A673 (cell line): Measurements from ENCODE around the gene CEP20. TPM values are rescaled to one million over a fixed set of nuclear protein-coding genes. Genes with fewer than 3 reads are reported as not detected.

ENCODE experiments used
- BruUV-seq: library from RNA; stranded (reverse); fragments of 400-500 nt; replicated peaks from 2 replicates; lab custom pipeline; 2021; lab: Mats Ljungman, UMichigan
- CTCF ChIA-PET: fragments of 300-600 bp; sonication (Branson Sonifier 250); formaldehyde crosslinking; loops from one replicate; lab custom pipeline; 2022; ENCODE audit warnings: antibody characterized with exemption; lab: Charles Lee
- POLR2A ChIA-PET: fragments of 300-600 bp; sonication (Branson Sonifier 250); formaldehyde crosslinking; loops from one replicate; lab custom pipeline; 2022; ENCODE audit warnings: antibody characterized with exemption; ENCODE audit not compliant: low non-redundant PET; lab: Charles Lee
- DNase-seq: peaks from one replicate; pipeline ENCODE4 v3.0.0-alpha.2; 2015; ENCODE audit warnings: low spot score
- H3K27ac ChIP-seq: fragments of 200-600 bp; sonication (generic); 2 replicates; pipeline ENCODE4 v1.5.1; 2016; ENCODE audit warnings: mixed run types, low read depth, mild to moderate bottlenecking, mixed read lengths, antibody characterized with exemption, low read length; ENCODE audit not compliant: poor library complexity, severe bottlenecking
- H3K27me3 ChIP-seq: fragments of 200-600 bp; sonication (generic); replicated peaks from 2 replicates; pipeline ENCODE4 v1.6.1; 2017; ENCODE audit warnings: mixed run types, low read depth, mild to moderate bottlenecking, mixed read lengths, antibody characterized with exemption, low read length; ENCODE audit not compliant: insufficient read depth, poor library complexity
- H3K36me3 ChIP-seq: fragments of 200-600 bp; sonication (generic); 2 replicates; pipeline ENCODE4 v1.6.1; 2016; ENCODE audit warnings: mixed run types, mild to moderate bottlenecking, mixed read lengths, antibody characterized with exemption, low read length; ENCODE audit not compliant: insufficient read depth, poor library complexity, severe bottlenecking
- H3K4me1 ChIP-seq: fragments of 200-600 bp; sonication (generic); 2 replicates; pipeline ENCODE4 v1.6.1; 2017; ENCODE audit warnings: mixed run types, mild to moderate bottlenecking, mixed read lengths, antibody characterized with exemption, low read length; ENCODE audit not compliant: insufficient read depth, poor library complexity, severe bottlenecking
- H3K4me3 ChIP-seq: fragments of 200-600 bp; sonication (generic); 2 replicates; pipeline ENCODE4 v1.5.1; 2016; ENCODE audit warnings: low read depth, mixed run types, mild to moderate bottlenecking, mixed read lengths, low read length; ENCODE audit not compliant: poor library complexity, severe bottlenecking
- H3K9me3 ChIP-seq: fragments of 200-600 bp; sonication (generic); 2 replicates; pipeline ENCODE4 v1.6.1; 2016; ENCODE audit warnings: mixed run types, low read depth, mild to moderate bottlenecking, mixed read lengths, antibody characterized with exemption, low read length; ENCODE audit not compliant: poor library complexity, severe bottlenecking
- EZH2 ChIP-seq: fragments of 200-600 bp; sonication (generic); IDR thresholded peaks from 2 replicates; pipeline ENCODE4 v1.6.1; 2017; ENCODE audit warnings: borderline replicate concordance, low read depth, mild to moderate bottlenecking, mixed read lengths, antibody characterized with exemption, low read length; ENCODE audit not compliant: poor library complexity, severe bottlenecking
- intact Hi-C: fragments of 100-400 bp; cut with micrococcal nuclease; formaldehyde crosslinking; loops from one replicate; pipeline ENCODE4 v1.10.0; 2022; ENCODE audit not compliant: unreplicated experiment
- total RNA-seq: library from RNA; stranded (reverse); gene quantifications from 2 replicates; pipeline ENCODE4 v1.2.3, GENCODE V29; 2021
- TF ChIP-seq, protein P1 (sequence below): fragments of 300-800, 200-600 bp; sonication (generic); conservative IDR thresholded peaks from 2 replicates; pipeline ENCODE4 v1.5.1; 2017; ENCODE audit warnings: low read depth, mild to moderate bottlenecking, antibody characterized with exemption, low read length, moderate library complexity, mixed read lengths

The CEP20 gene
- total RNA-seq, 1 experiment from 2014 or later: 51.0 TPM

GRCh38 chr16:15882563-15882962, 5.8 kb downstream of the CEP20 start:
- peaks cover 28% of the 10 kb centered on the region for H3K36me3 ChIP-seq
- no peaks in the 10 kb centered on the region for H3K27me3 ChIP-seq
- no peak overlapping the region for H3K27ac ChIP-seq
- no peaks in the 10 kb centered on the region for H3K4me1 ChIP-seq
- POLR2A ChIA-PET: no interaction called here
- CTCF ChIA-PET: no interaction called here
- intact Hi-C loops: no loop called here
- DNase-seq: no peak
- H3K9me3 ChIP-seq: no peaks in the 10 kb centered on the region
- TF ChIP-seq, protein P1, sequence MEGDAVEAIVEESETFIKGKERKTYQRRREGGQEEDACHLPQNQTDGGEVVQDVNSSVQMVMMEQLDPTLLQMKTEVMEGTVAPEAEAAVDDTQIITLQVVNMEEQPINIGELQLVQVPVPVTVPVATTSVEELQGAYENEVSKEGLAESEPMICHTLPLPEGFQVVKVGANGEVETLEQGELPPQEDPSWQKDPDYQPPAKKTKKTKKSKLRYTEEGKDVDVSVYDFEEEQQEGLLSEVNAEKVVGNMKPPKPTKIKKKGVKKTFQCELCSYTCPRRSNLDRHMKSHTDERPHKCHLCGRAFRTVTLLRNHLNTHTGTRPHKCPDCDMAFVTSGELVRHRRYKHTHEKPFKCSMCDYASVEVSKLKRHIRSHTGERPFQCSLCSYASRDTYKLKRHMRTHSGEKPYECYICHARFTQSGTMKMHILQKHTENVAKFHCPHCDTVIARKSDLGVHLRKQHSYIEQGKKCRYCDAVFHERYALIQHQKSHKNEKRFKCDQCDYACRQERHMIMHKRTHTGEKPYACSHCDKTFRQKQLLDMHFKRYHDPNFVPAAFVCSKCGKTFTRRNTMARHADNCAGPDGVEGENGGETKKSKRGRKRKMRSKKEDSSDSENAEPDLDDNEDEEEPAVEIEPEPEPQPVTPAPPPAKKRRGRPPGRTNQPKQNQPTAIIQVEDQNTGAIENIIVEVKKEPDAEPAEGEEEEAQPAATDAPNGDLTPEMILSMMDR: no peak
- TF ChIP-seq EZH2: no peak
- no peak overlapping the region for H3K4me3 ChIP-seq
- BruUV-seq: no TSS peak

GRCh38 chr16:15881794-15882379, 6.5 kb downstream of the CEP20 start:
- CTCF ChIA-PET: no interaction called here
- DNase-seq: no peak
- H3K4me3 ChIP-seq: no peak overlapping the region
- TF ChIP-seq, protein P1: no peak
- TF ChIP-seq EZH2: no peak
- no peaks in the 10 kb centered on the region for H3K4me1 ChIP-seq
- no peak overlapping the region for H3K27ac ChIP-seq
- no peaks in the 10 kb centered on the region for H3K27me3 ChIP-seq
- no peaks in the 10 kb centered on the region for H3K9me3 ChIP-seq
- H3K36me3 ChIP-seq: peaks cover 28% of the 10 kb centered on the region
- BruUV-seq: no TSS peak
- intact Hi-C loops: loop anchor here (2.0 kb wide), 1 partner anchor 21 kb away; no protein-coding TSS in a partner anchor
- POLR2A ChIA-PET: no interaction called here

GRCh38 chr16:15880434-15881308, 7.7 kb downstream of the CEP20 start:
- CTCF ChIA-PET: no interaction called here
- TF ChIP-seq, protein P1: no peak
- no peak for TF ChIP-seq EZH2
- no peaks in the 10 kb centered on the region for H3K9me3 ChIP-seq
- POLR2A ChIA-PET: no interaction called here
- peaks cover 28% of the 10 kb centered on the region for H3K36me3 ChIP-seq
- DNase-seq: no peak
- no peak overlapping the region for H3K27ac ChIP-seq
- H3K27me3 ChIP-seq: no peaks in the 10 kb centered on the region
- no peaks in the 10 kb centered on the region for H3K4me1 ChIP-seq
- H3K4me3 ChIP-seq: no peak overlapping the region
- no TSS peak for BruUV-seq
- intact Hi-C loops: loop anchor here (2.0 kb wide), 1 partner anchor 20 kb away; no protein-coding TSS in a partner anchor
